IMR-90 (cell line): Measurements from ENCODE around the gene ZBTB45.

Experiments
- BHLHE40 ChIP-seq: fragments of 150-350 bp; IDR thresholded peaks from 2 replicates; pipeline ENCODE4 v1.6.1; 2016; ENCODE audit warnings: mild to moderate bottlenecking, low read depth, low read length
- CTCF ChIP-seq: conservative IDR thresholded peaks from 2 replicates; pipeline ENCODE4 v1.5.1; 2012; ENCODE audit warnings: mild to moderate bottlenecking, low read depth, low read length, improper control_type of control experiment
- ELK1 ChIP-seq: fragments of 150-350 bp; IDR thresholded peaks from 2 replicates; pipeline ENCODE4 v1.6.1; 2016; ENCODE audit warnings: low read depth, mild to moderate bottlenecking, low read length, moderate library complexity, borderline replicate concordance
- MAZ ChIP-seq: IDR thresholded peaks from 2 replicates; pipeline ENCODE4 v1.6.1; 2012; ENCODE audit warnings: low read depth, mild to moderate bottlenecking, low read length, improper control_type of control experiment, moderate library complexity, borderline replicate concordance
- POLR2A ChIP-seq: IDR thresholded peaks from 2 replicates; pipeline ENCODE4 v1.6.1; 2012; ENCODE audit warnings: mild to moderate bottlenecking, low read depth, low read length
- RFX5 ChIP-seq: IDR thresholded peaks from 2 replicates; pipeline ENCODE4 v1.8.0; 2012; ENCODE audit warnings: low read depth, mild to moderate bottlenecking, low read length, moderate library complexity
- SMC3 ChIP-seq: fragments of 150-350 bp; IDR thresholded peaks from 2 replicates; pipeline ENCODE4 v1.6.1; 2016; ENCODE audit warnings: low read depth, mild to moderate bottlenecking, antibody characterized with exemption, low read length, moderate library complexity
- USF2 ChIP-seq: fragments of 150-350 bp; IDR thresholded peaks from 2 replicates; pipeline ENCODE4 v1.6.1; 2017; ENCODE audit warnings: mild to moderate bottlenecking, antibody characterized with exemption, low read length, low read depth

DNA sequence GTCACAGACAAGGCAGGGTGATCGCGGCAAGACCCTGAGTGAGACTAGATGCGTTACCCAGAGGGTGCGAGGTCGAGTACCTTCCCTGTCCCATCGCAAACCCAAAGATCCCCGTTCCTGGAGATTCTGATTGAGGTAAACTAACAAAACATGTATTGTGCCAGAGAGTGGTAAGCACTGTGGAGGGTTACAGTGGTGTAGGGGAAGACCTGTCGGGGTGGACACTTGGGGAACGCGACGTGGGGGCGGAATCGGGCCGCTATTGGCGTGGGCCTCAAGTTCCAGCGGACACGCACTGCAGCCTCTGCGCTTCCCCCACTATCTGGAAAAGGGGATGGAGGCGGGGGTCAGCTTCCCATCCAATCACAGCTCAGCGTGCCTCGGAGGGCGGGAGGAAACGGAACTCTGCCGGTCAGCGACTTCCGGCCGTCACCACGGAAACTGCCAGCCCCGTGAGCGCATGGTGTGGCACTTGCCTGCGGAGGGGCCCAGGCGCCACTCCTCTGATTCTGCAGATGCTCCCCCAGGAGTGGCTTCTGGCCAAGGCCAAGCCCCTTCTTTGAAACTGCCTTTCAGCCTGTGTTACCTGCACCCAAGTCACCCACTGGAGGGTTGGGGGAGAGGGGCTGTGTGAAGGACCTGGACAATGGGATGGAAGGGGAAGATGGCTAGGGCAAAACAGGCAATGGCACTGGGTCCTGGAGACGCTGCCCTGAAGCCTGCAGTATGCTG, 39.8 kb upstream of the ZBTB45 start:
- TF ChIP-seq SMC3 (no peak), RFX5 (no peak), USF2 (no peak; the same call in 1 of the 2 replicates), CTCF (no peak), POLR2A (peak; percentile 82), BHLHE40 (no peak; the same call in 1 of the 2 replicates), ELK1 (no peak), MAZ (peak; percentile 89)
